ENCODE data around the gene EARS2. TPM values are rescaled to one million over a fixed set of nuclear protein-coding genes. Genes with fewer than 3 reads are reported as not detected.
A peak's percentile ranks its signal among the peaks of the same experiment; 100 is the strongest.

EARS2 gene
- 28.2 and 40.3 TPM in 2 replicates for total RNA-seq
- 27.3 and 31.7 TPM in 2 replicates for polyA plus RNA-seq
- polyA plus RNA-seq (2012), result 21.7 and 23.4 TPM in 2 replicates
- polyA minus RNA-seq (ENCODE audit: low replicate concordance), result 47.8 and 89.8 TPM in 2 replicates

DNA sequence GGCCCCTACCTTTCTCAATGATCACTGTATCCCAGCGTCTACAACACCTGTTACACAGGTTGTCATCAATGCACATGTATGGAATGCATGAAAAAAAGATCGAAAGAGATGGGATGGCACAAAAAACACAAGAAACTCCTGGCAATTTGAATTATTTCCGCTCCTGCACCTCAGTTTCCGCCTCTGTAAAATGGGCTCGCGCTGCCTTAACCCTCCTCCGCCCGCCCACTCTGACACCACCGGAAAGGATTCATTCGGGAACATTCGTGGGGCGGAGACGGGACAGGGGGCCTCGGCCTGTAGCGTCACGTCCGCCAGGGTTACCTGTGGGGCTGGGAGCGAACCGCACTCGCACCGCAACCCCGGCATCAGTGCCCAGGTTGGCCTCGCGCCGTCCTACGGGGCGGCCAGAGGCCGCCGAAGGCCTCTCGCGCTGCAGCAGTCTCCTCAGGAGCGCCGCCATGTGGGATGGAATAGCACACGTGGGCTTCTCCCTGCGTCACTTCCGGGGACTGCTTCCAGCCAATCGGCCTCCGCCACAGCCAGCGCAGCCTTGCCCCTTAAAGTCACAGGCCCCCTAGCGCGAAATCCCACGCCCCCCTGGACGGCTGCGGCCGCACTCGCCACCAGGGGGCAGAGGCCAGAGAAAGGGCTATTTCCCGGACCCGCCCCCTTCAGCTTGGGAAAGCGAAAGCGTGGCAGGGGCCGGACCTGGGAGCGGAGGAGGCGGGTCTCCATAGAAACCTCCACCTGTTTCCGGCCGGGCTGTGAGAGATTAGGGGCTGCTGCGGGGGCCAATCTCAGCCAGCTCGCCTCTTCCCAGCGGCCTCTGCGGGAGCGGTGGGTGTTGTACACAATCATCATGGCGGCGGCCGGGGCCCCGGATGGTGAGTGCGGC lies at the start of gene EARS2, which contains the start of gene UBFD1:
EARS2 (minus strand) TSS at position 470 of the 898 bp plus-strand sequence; CDS start at position 463, 7 bp downstream.
UBFD1 (plus strand) TSS at position 847 of the 898 bp plus-strand sequence; CDS start at position 863, 16 bp downstream.
- peaks cover 16% of the 10 kb centered on the region for H3K36me3 ChIP-seq (ENCODE audit: control insufficient read depth, insufficient read depth, low read length)
- H3K4me1 ChIP-seq (ENCODE audit: control insufficient read depth, extremely low read depth, insufficient read depth, low read length), result no peaks in the 10 kb centered on the region
- no peaks in the 10 kb centered on the region for H3K9me3 ChIP-seq (ENCODE audit: control insufficient read depth, insufficient read depth, low read depth, low read length)
- peak within 1 kb of the TSS; percentile 89 for H3K9ac ChIP-seq (ENCODE audit: insufficient read depth, low read length)
- H3K27ac ChIP-seq (ENCODE audit: insufficient read depth, low read length), result peak within 1 kb of the TSS; percentile 89
- no peaks in the 10 kb centered on the region for H4K20me1 ChIP-seq (ENCODE audit: control insufficient read depth, extremely low read depth, insufficient read depth, low read length)
- peak within 1 kb of the TSS; percentile 87 to 98 (median 94) for H3K4me3 ChIP-seq (replicated peaks in 1 of 4; ENCODE audit: control extremely low read depth in 1 of 4, insufficient read depth in 1 of 4, low read depth in 3 of 4, low read length in 4 of 4)
- H3K27me3 ChIP-seq (ENCODE audit: control insufficient read depth, insufficient read depth, low read length), result no peaks in the 10 kb centered on the region
- TF ChIP-seq, protein P1, sequence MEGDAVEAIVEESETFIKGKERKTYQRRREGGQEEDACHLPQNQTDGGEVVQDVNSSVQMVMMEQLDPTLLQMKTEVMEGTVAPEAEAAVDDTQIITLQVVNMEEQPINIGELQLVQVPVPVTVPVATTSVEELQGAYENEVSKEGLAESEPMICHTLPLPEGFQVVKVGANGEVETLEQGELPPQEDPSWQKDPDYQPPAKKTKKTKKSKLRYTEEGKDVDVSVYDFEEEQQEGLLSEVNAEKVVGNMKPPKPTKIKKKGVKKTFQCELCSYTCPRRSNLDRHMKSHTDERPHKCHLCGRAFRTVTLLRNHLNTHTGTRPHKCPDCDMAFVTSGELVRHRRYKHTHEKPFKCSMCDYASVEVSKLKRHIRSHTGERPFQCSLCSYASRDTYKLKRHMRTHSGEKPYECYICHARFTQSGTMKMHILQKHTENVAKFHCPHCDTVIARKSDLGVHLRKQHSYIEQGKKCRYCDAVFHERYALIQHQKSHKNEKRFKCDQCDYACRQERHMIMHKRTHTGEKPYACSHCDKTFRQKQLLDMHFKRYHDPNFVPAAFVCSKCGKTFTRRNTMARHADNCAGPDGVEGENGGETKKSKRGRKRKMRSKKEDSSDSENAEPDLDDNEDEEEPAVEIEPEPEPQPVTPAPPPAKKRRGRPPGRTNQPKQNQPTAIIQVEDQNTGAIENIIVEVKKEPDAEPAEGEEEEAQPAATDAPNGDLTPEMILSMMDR (conservative IDR thresholded peaks at IDR 0.05 in 1 of 2, IDR thresholded peaks at IDR 0.05 in 1 of 2; ENCODE audit: low read depth in 1 of 2, low read length in 2 of 2), result peak; percentile 67 to 69
- no peak for TF ChIP-seq EZH2 (IDR thresholded peaks at IDR 0.05; ENCODE audit: low read length, missing control alignments)
- peak within 1 kb of the TSS; percentile 95 for H3K4me2 ChIP-seq (ENCODE audit: extremely low read depth, insufficient read depth, low read length)
- DNase-seq (ENCODE audit: low read depth in 2 of 2), result peak; percentile 97 to 98
- peaks cover 34% of the 10 kb centered on the region for H3K79me2 ChIP-seq (ENCODE audit: control insufficient read depth, insufficient read depth, low read length)
- H2AFZ ChIP-seq (ENCODE audit: low read length), result peak within 1 kb of the TSS; percentile 73

DNA sequence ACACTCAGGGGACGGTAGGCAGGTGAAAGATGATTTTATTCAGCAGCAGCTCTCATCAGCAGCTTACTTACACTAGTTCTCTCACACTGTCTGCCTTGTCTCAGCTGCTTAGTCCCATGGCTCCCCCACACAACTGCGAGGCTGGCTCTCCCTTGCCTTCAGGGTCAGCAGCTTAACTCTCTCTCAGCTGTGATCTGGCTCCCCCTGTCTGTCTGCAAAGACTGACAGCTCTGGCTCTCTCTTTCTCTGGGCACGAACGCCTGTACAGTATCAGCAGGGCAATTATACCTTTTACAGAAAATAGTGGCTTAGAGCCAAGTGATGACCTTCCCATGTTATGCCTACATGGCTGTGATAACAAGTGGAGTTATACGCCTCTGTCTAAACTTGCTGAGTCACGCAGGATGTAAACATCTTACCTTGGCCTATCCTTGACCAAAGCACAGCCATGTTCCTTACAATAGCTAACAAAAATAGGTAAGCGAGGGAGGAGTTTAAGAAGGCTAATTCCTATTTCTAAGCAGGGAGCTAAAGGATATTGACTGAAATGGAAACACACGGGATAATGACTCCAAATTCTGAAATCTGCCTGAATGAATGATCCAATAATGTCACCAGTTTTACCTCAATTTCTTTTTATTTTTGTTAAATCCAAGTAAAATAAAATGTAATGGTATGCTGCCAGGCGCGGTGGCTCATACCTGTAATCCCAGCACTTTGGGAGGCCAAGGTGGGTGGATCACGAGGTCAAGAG lies 40.0 kb upstream of the EARS2 start:
- Histone ChIP-seq H3K4me1 (ENCODE audit: control insufficient read depth, extremely low read depth, insufficient read depth, low read length) (no peaks in the 10 kb centered on the region), H3K36me3 (ENCODE audit: control insufficient read depth, insufficient read depth, low read length) (peaks cover 4% of the 10 kb centered on the region), H4K20me1 (ENCODE audit: control insufficient read depth, extremely low read depth, insufficient read depth, low read length) (no peaks in the 10 kb centered on the region), H3K27me3 (ENCODE audit: control insufficient read depth, insufficient read depth, low read length) (no peaks in the 10 kb centered on the region), H3K4me3 (replicated peaks in 1 of 4; ENCODE audit: control extremely low read depth in 1 of 4, insufficient read depth in 1 of 4, low read depth in 3 of 4, low read length in 4 of 4) (no peak overlapping the region), H3K9ac (ENCODE audit: insufficient read depth, low read length) (no peak overlapping the region), H2AFZ (ENCODE audit: low read length) (peak overlapping the region; percentile 60), H3K9me3 (ENCODE audit: control insufficient read depth, insufficient read depth, low read depth, low read length) (no peaks in the 10 kb centered on the region), H3K4me2 (ENCODE audit: extremely low read depth, insufficient read depth, low read length) (no peak overlapping the region), H3K79me2 (ENCODE audit: control insufficient read depth, insufficient read depth, low read length) (peaks cover 35% of the 10 kb centered on the region), H3K27ac (ENCODE audit: insufficient read depth, low read length) (no peak overlapping the region)
- TF ChIP-seq, protein P1 (conservative IDR thresholded peaks at IDR 0.05 in 1 of 2, IDR thresholded peaks at IDR 0.05 in 1 of 2; ENCODE audit: low read depth in 1 of 2, low read length in 2 of 2), result no peak
- TF ChIP-seq EZH2 (IDR thresholded peaks at IDR 0.05; ENCODE audit: low read length, missing control alignments), result no peak
- no peak for DNase-seq (ENCODE audit: low read depth in 2 of 2)

Data from fibroblast of lung (primary cell).